ENCODE data around the gene MRPL11. TPM values are rescaled to one million over a fixed set of nuclear protein-coding genes. Genes with fewer than 3 reads are reported as not detected.

MRPL11 gene
- total and polyA plus RNA-seq, 4 donors, result 32.7 to 56.8 (median 41.2) TPM

GRCh38 chr11:66421492-66422205 is 17.0 kb downstream of the MRPL11 start:
- Histone ChIP-seq H3K27me3 (ENCODE audit: control insufficient read depth in 3 of 3, insufficient read depth in 3 of 3, low read length in 2 of 3) (peaks cover 0 to 11% (median 5%) of the 10 kb centered on the region in 3 donors), H3K36me3 (ENCODE audit: control insufficient read depth in 4 of 4, insufficient read depth in 4 of 4, low read length in 4 of 4) (no peaks in the 10 kb centered on the region), H3K4me3 (no peak overlapping the region), H3K9me3 (ENCODE audit: control insufficient read depth in 4 of 4, insufficient read depth in 3 of 4, low read length in 3 of 4) (peaks cover 0 to 2% (median 0%) of the 10 kb centered on the region in 4 donors), H3K27ac (ENCODE audit: low read depth in 1 of 2, low read length in 1 of 2) (no peak overlapping the region), H3K4me1 (ENCODE audit: control insufficient read depth in 5 of 5, insufficient read depth in 5 of 5, low read length in 5 of 5) (peaks cover 0 to 11% (median 0%) of the 10 kb centered on the region in 5 donors), H3K9ac (ENCODE audit: insufficient read depth in 1 of 2, low read length in 2 of 2) (no peak overlapping the region)
- ATAC-seq (ENCODE audit: insufficient read depth, low FRiP score) (peak; percentile 93), DNase-seq (peak; percentile 92 to 94 (median 94))
- WGBS, 2 donors, result 13 to 14% methylated on average over 38 of the region's 38 CpGs
- TF ChIP-seq, protein P1, sequence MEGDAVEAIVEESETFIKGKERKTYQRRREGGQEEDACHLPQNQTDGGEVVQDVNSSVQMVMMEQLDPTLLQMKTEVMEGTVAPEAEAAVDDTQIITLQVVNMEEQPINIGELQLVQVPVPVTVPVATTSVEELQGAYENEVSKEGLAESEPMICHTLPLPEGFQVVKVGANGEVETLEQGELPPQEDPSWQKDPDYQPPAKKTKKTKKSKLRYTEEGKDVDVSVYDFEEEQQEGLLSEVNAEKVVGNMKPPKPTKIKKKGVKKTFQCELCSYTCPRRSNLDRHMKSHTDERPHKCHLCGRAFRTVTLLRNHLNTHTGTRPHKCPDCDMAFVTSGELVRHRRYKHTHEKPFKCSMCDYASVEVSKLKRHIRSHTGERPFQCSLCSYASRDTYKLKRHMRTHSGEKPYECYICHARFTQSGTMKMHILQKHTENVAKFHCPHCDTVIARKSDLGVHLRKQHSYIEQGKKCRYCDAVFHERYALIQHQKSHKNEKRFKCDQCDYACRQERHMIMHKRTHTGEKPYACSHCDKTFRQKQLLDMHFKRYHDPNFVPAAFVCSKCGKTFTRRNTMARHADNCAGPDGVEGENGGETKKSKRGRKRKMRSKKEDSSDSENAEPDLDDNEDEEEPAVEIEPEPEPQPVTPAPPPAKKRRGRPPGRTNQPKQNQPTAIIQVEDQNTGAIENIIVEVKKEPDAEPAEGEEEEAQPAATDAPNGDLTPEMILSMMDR (IDR thresholded peaks at IDR 0.05; ENCODE audit: control extremely low read depth, extremely low read depth), result no peak

- no peak within 1 kb of the TSS for H3K27ac ChIP-seq (ENCODE audit: low read depth in 1 of 2, low read length in 1 of 2)
- H3K9ac ChIP-seq (ENCODE audit: insufficient read depth in 1 of 2, low read length in 2 of 2), result no peak within 1 kb of the TSS
- peaks cover 0 to 11% (median 0%) of the 10 kb centered on the region in 5 donors for H3K4me1 ChIP-seq (ENCODE audit: control insufficient read depth in 5 of 5, insufficient read depth in 5 of 5, low read length in 5 of 5)
- no peak within 1 kb of the TSS for H3K4me3 ChIP-seq
- WGBS, 2 donors, result 8% methylated on average over 60 to 71 of the region's 71 CpGs
- H3K9me3 ChIP-seq (ENCODE audit: control insufficient read depth in 4 of 4, insufficient read depth in 3 of 4, low read length in 3 of 4), result peaks cover 0 to 2% (median 0%) of the 10 kb centered on the region in 4 donors
- ATAC-seq (ENCODE audit: insufficient read depth, low FRiP score), result no peak
- TF ChIP-seq, protein P1 (IDR thresholded peaks at IDR 0.05; ENCODE audit: control extremely low read depth, extremely low read depth), result no peak
- H3K27me3 ChIP-seq (ENCODE audit: control insufficient read depth in 3 of 3, insufficient read depth in 3 of 3, low read length in 2 of 3), result peaks cover 0 to 11% (median 5%) of the 10 kb centered on the region in 3 donors
- H3K36me3 ChIP-seq (ENCODE audit: control insufficient read depth in 4 of 4, insufficient read depth in 4 of 4, low read length in 4 of 4), result no peaks in the 10 kb centered on the region
- DNase-seq, result no peak
Measured at GRCh38 chr11:66420671-66421476, 17.8 kb downstream of the MRPL11 start, which contains the start of gene NPAS4. TSS of gene NPAS4 (plus strand) at chr11:66421035. CDS start at chr11:66421180, 145 bp downstream.

DNA sequence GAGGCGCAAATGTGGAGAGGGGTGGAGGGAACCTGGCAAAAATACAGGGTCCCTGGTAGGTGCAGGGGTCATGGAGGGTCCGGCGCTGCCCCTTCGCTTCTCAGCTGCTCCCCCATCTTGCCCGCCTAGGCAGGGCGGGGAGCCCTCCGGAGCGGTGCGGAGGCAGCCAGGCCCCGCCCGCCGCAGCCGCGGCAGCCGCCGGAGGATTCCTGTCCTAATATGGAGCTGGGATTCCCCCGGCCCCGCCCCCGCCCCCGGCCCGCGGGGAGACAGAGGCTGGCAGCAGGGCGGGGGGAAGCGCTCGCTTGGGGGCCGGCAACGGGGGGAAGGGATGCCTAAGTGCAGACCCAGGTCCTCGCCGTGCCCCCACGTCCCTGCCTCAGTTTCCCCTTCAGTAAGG is 18.8 kb downstream of the MRPL11 start:
- H3K27ac ChIP-seq (ENCODE audit: low read depth in 1 of 2, low read length in 1 of 2), result no peak overlapping the region
- TF ChIP-seq, protein P1 (IDR thresholded peaks at IDR 0.05; ENCODE audit: control extremely low read depth, extremely low read depth), result no peak
- H3K4me3 ChIP-seq, result no peak overlapping the region
- H3K9ac ChIP-seq (ENCODE audit: insufficient read depth in 1 of 2, low read length in 2 of 2), result no peak overlapping the region
- no peak for ATAC-seq (ENCODE audit: insufficient read depth, low FRiP score)
- peaks cover 0 to 2% (median 0%) of the 10 kb centered on the region in 4 donors for H3K9me3 ChIP-seq (ENCODE audit: control insufficient read depth in 4 of 4, insufficient read depth in 3 of 4, low read length in 3 of 4)
- no peak for DNase-seq
- no peaks in the 10 kb centered on the region for H3K36me3 ChIP-seq (ENCODE audit: control insufficient read depth in 4 of 4, insufficient read depth in 4 of 4, low read length in 4 of 4)
- peaks cover 0 to 11% (median 5%) of the 10 kb centered on the region in 3 donors for H3K27me3 ChIP-seq (ENCODE audit: control insufficient read depth in 3 of 3, insufficient read depth in 3 of 3, low read length in 2 of 3)
- H3K4me1 ChIP-seq (ENCODE audit: control insufficient read depth in 5 of 5, insufficient read depth in 5 of 5, low read length in 5 of 5), result peaks cover 0 to 11% (median 0%) of the 10 kb centered on the region in 5 donors
- WGBS, 2 donors, result 4 to 7% methylated on average over 21 to 30 of the region's 30 CpGs
